NCI-H1930 (cell line): ENCODE measurements around the gene HLA-DOB.
A peak's percentile ranks its signal among the peaks of the same experiment; 100 is the strongest.
"Not testable (repeated sequence)": the region's sequence is repeated elsewhere in the genome, so short reads cannot be mapped to it uniquely, and the experiment has no call there.

ENCODE experiments used
- DNase-seq, 2 experiments: peaks; one replicate each; lab custom pipeline; 2025; lab: John Stamatoyannopoulos, UW

HLA-DOB gene

DNA sequence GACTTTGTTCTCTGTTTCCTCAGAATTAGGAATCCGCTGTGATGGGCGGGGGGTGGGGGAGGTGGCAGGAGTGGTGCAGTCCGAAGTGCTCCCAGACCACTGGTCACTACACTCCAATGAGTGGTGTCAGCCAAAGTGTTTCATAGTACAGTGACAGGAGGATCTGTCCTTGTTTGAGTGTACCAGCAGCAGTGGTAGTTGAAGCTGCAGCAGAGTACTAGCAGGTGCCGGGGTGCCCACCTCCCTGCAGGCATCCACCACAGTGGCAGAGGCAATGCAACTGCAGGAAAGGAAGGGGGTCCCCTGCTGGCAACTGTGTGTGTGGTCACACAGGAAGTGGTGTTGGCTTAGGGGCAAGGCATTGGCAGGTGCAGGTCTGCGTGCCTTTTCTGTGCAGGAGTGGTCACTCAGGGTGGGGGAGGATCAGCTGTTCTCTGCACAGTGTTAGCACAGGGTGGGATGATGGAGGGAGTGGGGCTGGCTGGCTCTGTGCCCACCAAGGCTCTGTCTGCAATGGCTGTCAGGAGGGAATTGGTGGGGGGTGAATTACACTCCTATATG, 9.7 kb downstream of the HLA-DOB start:
- DNase-seq: no peak

DNA sequence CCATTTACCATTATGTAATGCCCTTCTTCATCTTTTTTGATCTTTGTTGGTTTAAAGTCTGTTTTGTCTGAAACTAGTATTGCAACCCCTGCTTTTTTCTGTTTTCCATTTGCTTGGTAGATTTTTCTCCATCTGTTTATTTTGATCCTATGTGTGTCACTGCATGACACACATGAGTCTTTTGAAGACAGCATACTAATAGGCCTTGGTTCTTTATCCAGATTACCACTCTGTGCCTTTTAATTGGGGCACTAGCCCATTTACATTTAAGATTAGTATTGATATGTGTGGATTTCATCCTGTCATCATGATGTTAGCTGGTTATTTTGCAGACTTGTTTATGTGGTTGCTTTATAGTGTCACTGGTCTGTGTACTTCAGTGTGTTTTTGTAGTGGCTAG, 11.4 kb downstream of the HLA-DOB start:
- not testable (repeated sequence) for DNase-seq

GRCh38 chr6:32803416-32803815, 13.4 kb downstream of the HLA-DOB start:
- no peak for DNase-seq

GRCh38 chr6:32799740-32800139, 17.1 kb downstream of the HLA-DOB start:
- no peak for DNase-seq

DNA sequence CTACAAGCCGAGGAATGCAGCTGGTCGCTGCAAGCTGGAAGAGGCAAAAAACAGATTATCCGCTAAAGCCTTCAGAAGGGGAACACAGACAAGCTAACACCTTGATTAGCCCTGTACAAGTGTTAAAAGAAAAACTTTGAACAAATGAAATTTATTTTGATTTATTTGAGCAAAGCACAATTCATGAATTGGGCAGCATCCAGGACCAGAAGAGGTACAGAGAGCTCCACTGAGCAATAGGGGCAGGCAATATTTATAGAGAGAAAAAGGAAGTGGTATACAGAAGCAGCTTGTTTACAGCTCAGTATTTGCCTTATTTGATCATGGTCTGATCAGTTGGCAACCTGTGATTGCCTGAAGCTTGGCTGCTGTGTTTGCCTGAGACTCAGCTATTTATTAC, 17.6 kb downstream of the HLA-DOB start:
- no peak for DNase-seq

DNA sequence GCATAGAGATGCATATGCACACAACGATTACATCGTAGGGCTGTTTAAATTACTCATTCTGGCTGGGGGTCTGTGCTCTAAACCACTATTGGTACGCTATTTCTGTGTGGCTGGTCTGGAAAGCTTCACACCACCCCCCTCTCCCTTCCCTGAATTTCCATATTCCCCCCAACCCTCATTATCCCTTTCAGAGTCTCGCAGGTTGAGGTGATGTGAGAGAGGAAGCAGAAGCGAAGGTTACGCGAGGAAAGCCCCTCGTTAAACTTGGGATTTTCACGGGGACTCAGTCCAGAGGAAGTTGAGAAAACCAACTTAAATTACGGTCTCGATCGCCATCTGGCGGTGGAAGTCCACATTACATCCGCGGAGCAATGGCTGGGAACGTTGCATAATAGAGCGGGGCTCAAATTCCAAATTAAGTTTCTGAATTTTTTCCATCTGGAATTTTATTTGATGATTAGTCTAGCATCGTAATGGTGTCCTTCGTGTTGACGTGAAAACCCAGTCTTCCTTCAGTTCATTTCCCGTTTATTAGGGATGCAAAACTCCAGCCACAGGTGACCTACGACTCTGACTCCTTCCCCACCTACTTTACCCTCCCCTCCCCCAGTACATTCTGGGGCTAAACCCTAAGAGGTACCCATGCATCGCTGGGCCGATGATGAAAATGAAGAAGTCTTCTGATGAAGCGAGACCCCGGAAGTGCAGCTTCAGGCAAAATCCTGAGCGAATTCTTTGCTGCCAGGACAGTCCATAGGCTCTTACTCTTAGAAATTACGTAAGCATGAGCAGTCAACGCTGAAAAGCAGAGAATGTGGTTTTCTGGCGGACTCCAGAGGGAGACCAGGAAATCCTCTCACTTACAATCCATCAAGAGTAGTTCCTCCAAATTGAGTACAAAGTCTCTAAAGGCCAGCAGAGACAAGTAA, 19.7 kb downstream of the HLA-DOB start:
- DNase-seq: peak; percentile 2 to 58

- DNase-seq: no peak
Measured at GRCh38 chr6:32794510-32794909, 22.3 kb downstream of the HLA-DOB start.

DNA sequence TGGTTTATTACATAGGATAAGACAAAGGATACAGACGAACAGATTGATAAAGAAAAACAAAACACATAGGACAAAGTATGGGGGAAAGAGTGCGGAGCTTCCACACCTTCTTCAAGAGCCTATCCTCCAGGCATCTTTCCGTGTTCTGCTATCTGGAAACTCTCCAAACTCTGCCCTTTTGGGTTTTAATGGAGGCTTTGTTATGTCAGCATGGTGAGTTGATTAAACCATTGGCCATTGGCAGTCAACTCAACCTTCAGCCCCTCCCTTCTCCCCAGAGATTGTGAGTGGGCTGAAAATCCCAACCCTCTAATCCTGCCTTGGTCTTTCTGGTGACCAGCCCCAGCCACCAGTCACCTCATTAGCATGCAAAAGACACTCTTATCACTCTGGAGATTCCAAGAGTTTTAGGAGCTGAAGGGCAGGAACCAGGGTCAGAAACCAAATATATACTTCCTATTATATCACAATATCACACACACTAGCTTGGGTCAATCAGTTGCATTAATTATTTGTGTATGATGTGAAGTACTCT, 23.8 kb downstream of the HLA-DOB start:
- DNase-seq: no peak

- no peak for DNase-seq
Measured at GRCh38 chr6:32790306-32790705, 26.5 kb downstream of the HLA-DOB start.

DNA sequence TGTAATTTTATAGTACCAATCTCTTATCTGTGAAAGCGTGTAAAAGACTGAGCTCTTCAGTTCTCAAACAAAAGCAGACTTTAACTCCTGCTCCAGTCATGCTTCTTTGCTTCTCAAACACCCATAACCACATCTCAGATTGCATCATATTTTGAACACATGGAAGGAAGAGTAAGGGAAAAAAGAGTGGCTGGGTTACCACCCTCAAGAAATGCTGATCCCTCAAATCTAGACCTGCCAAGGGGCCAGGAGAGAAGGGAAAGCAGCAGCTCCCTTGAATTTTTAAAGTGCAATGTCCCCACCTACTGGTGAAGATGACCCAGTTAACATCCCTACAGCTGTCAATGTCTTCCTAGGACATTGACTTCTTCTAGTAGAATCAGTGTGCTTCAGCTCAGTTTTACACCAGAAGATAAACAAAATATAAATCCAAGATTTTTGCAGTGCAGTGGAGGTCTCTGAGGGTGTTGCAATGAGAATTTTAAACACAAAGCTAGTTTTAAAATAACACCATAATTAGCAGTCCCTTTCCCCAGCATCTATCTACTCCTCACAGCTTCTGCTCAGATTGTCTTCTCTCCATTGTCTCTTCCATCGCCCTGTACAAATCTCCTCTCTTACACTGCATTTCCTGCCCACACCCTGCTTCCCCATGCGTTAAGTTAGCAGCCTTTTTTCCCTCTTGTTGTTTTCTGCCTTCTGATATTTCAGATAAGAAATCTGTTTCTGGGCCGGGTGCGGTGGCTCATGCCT, 30.8 kb downstream of the HLA-DOB start:
- peak; percentile 4 to 35 for DNase-seq

DNA sequence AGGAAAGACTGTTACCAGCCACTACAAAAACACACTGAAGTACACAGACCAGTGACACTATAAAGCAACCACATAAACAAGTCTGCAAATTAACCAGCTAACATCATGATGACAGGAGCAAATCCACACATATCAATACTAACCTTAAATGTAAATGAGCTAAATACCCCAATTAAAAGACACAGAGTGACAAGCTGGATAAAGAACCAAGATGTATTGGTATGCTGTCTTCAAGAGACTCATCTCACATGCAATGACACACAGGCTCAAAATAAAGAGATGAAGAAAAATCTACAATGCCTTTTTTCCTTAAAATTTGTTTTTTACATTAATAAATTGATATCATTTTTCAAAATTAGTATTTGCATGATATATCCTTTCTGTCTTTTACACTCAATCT, 33.9 kb downstream of the HLA-DOB start:
- not testable (repeated sequence) for DNase-seq

GRCh38 chr6:32779036-32779435, 37.8 kb downstream of the HLA-DOB start:
- DNase-seq: no peak

GRCh38 chr6:32775071-32775470, 41.7 kb downstream of the HLA-DOB start:
- DNase-seq: no peak

DNA sequence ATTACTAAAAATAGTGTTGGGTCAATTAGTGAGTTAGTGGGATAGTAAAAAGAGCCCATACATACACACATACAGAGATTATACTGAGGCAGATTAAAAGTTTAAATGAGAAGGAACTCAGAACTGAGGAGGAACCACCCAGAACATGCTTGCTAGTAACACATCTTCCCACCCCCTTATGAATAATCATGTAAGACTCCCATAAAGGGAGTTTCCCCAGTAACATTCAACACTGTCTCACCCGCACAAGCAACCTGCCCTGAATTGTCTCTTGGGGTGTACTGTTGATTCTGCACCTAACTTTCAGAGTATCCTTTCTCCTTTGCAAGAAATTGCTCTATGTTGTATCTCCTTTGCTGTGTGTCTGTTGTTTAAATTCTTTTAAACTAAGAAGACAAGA, 42.4 kb downstream of the HLA-DOB start:
- no peak for DNase-seq

DNA sequence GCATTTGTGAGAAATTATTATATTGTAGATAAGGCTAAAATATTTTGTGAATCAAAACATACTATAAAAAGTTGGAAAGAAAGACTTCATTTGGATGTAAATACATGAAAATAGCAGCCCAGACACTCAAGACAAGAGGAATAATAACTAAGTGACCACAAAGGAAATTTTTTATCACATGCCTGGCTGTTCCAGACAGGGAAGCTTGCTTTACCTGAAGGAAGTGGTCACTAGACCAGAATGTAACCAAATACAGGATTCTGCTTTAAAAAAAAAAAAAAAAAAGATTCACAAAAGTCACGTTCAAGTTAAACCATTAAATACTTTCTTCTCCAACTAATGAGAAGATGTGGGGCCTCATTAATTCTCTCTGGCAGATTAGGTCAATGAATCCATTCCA, 44.1 kb downstream of the HLA-DOB start:
- no peak for DNase-seq

DNA sequence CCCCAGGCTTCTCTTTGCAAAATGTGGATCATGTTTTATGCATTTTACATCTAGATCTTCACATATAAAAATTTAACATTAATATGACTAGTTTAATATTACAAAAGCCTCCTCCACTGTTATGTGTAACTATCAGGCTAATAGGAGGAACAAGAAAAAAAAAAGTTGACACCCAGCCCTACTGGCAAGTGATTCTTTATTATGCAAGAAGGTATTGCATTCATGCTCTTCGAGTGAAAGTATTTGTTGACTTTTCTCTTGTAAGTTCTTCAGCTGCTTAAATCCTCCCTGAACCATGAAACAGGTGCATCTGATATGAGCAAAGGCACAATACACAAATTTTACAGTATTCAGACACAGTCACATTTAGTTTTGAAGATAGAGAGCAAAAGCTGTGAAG, 52.8 kb downstream of the HLA-DOB start:
- DNase-seq: no peak

GRCh38 chr6:32763421-32763820, 53.4 kb downstream of the HLA-DOB start, which contains the start of gene HLA-DQB2:
Gene HLA-DQB2 (minus strand): TSS chr6:32763532. CDS start chr6:32763470, 62 bp downstream.
- DNase-seq: no peak
